Transverse colon (tissue), 4 donors: Measurements from ENCODE around the gene PRKG1.

Experiments
- EP300 ChIP-seq: sonication (generic); formaldehyde crosslinking; IDR thresholded peaks from one replicate; pipeline ENCODE4 v1.6.1; 2017; ENCODE audit warnings: antibody characterized with exemption, low read depth
- POLR2A ChIP-seq: fragments of 450-650 bp; IDR thresholded peaks from one replicate; pipeline ENCODE4 v1.6.1; 2016; ENCODE audit warnings: antibody characterized with exemption, mild to moderate bottlenecking, moderate library complexity
- POLR2AphosphoS5 ChIP-seq, 3 donors: sonication (generic); formaldehyde crosslinking; IDR thresholded peaks; one replicate each; pipeline ENCODE4 v1.6.1; 2016; ENCODE audit warnings: antibody characterized with exemption in 3 of 3
- TF ChIP-seq, protein P1 (sequence below), 5 experiments: fragments of 200-600 bp in 3 of 5; fragments of 450-650 bp in 2 of 5; sonication (generic) in 3 of 5; IDR thresholded peaks; 1 replicate in 2 of 5; 2 replicates in 3 of 5; pipeline ENCODE4 v1.5.1; 2016 to 2017; ENCODE audit warnings: antibody characterized with exemption in 5 of 5, inconsistent platforms in 3 of 5, mild to moderate bottlenecking in 2 of 5, moderate library complexity in 1 of 5

DNA sequence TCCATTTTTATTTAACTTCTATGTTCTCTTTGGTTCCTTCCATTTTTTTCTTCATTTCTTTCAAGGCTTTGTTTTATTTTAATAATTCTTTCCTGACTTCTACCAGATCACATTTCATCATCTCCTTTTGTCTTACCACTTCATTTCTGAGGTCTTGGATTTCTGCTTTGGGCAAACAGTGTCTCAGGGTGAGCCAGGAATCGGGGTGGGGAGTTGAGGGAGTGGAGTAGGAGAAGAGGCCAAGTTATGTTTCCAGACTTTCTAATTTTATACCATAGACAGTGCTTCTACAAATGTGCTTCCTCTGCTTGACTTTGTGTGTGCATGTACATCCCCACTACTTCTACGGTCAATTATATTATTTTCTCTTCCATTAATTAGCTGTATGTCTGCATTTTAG lies 112.1 kb downstream of the PRKG1 start:
- no peak for TF ChIP-seq POLR2AphosphoS5 (IDR thresholded peaks at IDR 0.05)
- TF ChIP-seq, protein P1, sequence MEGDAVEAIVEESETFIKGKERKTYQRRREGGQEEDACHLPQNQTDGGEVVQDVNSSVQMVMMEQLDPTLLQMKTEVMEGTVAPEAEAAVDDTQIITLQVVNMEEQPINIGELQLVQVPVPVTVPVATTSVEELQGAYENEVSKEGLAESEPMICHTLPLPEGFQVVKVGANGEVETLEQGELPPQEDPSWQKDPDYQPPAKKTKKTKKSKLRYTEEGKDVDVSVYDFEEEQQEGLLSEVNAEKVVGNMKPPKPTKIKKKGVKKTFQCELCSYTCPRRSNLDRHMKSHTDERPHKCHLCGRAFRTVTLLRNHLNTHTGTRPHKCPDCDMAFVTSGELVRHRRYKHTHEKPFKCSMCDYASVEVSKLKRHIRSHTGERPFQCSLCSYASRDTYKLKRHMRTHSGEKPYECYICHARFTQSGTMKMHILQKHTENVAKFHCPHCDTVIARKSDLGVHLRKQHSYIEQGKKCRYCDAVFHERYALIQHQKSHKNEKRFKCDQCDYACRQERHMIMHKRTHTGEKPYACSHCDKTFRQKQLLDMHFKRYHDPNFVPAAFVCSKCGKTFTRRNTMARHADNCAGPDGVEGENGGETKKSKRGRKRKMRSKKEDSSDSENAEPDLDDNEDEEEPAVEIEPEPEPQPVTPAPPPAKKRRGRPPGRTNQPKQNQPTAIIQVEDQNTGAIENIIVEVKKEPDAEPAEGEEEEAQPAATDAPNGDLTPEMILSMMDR (IDR thresholded peaks at IDR 0.05): no peak
- no peak for TF ChIP-seq EP300
- no peak for TF ChIP-seq POLR2A
